Activated effector memory CD4-positive, alpha-beta T cell treated with Interleukin-2 at 50 U/mL for 16 hours (primary cell): ENCODE measurements around the gene RFTN1.

ENCODE experiments used
- DNase-seq: peaks from one replicate; pipeline ENCODE4 v3.0.0-alpha.2; 2020

RFTN1 gene

DNA sequence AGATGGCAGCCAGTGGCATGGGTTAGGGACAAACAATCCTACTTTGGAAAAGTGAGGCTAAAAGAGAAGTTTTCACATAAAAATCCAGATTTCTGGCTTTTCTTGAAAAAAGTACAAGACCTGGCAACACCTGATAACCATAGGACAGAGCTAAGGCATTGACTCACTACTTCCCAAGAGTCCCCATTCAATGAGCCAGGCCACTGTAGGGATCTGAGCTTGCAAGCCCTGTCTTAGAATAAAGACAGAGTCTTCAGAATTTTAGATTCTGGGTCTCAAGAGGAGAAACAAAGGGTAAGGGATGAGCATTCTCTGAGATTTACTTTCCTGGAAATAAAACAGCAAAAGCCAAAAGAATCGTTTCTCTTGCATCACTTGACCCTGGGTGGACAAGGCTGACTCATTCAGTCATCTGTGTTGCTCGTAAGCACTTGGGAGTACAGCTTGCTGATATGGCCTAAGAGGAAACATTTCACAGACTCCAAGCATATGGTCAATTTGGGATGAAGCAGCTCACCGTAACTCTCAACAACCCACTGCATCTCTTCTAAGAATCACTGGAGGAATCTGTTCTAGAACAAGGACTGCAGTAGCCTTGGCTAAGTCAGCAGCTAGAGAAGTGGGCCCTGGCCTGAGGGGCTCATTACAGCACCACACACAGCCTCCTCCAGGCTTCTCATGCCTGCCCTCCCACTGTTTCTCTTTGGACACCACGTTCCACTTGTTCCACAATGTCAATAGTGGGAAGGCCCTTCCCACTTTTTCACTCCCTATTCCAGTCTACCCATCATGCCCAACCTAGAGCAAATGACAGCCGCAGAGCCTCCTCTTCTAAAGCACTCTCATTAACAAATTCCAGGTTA lies 86.2 kb downstream of the RFTN1 start:
- DNase-seq: no peak

GRCh38 chr3:16426665-16427064 lies 86.8 kb downstream of the RFTN1 start:
- no peak for DNase-seq

- DNase-seq: no peak
These were observed 87.5 kb downstream of the RFTN1 start for GRCh38 chr3:16426029-16426400.

DNA sequence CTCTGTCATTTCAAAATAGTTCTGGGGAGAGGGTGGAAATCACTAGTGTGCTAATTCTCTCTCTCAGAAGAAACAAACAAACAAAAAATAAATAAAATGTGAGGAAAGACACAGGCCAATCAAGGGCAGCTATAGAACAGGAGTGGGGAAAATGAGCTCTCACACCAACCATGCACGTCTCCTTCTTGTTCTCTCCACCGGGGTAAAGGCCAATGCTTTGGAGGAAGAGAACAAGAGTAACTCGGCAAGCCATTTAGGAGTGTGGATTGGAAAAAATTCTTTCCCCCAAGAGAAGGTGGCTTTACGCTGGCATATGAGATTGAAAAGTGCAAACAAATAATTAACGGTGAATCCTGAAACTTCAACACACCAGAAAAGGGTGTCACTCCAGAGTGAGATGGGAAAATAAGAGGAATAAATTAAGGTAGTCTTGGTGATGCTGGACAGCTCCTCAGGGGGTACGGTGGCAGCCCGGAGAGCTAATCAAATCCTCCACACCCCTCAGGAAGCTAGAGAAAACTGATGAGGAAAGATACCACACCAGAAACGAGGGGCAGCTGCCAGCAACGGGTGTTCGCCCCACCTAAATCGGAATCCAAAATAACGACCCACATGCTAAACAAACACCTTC lies 88.0 kb downstream of the RFTN1 start:
- no peak for DNase-seq

GRCh38 chr3:16423947-16424673 lies 89.4 kb downstream of the RFTN1 start:
- DNase-seq: no peak

DNA sequence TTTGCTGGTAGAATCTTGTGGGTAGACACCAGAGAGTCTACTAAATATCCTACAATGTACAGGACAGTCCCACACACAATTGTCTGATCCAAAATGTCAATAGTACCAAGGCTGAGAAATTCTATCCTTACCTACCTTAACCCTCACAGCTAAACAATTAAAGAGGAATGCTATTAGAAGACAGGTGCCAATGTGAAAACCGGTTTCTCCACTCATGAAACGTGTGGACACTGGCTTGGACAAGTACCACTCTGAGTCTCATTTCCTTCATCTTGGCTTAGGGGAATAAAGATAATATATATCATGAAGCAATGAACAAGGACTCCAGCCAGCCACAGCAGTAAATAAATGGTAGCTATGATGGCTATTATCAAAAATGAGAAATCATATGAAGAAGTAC lies 90.2 kb downstream of the RFTN1 start:
- no peak for DNase-seq

DNA sequence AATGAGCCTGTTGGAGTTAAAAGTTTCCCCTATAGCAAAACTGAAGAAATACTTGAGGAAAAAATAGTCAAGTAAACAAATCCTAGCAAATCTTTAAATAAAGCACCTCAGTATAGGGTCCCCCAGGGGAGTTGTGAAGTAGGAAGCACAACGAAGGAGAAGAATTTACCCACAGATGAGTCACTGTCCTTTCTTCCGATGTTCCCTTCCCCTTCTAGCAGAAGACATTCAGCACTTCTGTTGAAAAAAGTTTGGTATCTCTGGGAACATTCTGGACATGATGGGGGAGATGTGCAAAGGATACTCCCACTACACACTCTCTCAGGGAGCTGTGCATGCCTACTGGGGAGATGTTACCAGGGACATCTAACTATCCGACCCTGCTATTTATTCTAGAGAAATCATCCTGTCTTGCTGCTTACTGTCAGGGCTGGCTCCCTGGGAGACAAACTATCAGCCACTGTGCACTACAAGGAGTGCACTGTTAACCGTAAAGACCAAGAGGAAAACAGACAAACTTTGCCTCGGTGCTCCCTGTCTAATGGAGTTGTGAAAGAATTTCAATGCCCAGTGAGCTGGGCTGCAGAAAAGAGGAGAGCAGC lies 93.8 kb downstream of the RFTN1 start:
- DNase-seq: no peak

DNA sequence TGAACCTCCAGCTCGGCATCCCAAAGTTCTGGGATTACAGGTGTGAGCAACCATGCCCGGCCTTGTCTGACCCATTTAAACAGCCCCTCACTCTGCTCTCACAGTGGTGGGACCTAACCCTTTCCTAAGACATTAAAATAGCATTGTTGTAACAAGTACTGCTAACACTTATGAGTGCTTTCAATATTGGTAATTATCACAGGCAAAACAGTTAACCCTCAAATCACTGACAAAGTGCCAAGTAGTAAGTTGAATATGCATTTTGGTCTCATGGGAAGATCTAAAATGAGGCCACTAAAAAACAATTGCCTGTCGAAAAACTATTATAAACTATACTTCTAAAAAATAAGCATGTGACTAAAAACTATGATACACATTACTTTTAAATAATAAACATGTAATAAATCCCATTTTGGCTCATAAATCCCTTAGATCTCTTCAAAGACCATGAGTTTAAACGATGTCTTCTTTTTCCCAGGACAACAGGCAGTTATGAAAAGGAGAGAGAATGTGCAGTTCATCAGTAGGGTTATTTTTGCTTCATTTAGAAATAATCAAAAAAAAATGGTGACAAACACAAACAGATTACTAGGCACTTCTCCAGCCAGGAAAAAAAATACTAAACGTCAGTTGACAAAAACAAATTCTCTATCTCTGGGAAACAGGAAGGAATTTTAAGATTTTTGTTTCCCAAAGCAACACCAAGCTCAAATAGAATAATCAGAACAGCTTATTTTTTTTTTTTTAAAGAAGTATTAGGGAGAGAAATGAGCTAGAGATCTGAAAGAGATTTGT lies 95.4 kb downstream of the RFTN1 start:
- no peak for DNase-seq

- no peak for DNase-seq
These were observed 97.5 kb downstream of the RFTN1 start for GRCh38 chr3:16415911-16416476.

- DNase-seq: no peak
These were observed 100.2 kb downstream of the RFTN1 start for GRCh38 chr3:16413321-16413720.

GRCh38 chr3:16412192-16412800 lies 101.2 kb downstream of the RFTN1 start:
- no peak for DNase-seq

DNA sequence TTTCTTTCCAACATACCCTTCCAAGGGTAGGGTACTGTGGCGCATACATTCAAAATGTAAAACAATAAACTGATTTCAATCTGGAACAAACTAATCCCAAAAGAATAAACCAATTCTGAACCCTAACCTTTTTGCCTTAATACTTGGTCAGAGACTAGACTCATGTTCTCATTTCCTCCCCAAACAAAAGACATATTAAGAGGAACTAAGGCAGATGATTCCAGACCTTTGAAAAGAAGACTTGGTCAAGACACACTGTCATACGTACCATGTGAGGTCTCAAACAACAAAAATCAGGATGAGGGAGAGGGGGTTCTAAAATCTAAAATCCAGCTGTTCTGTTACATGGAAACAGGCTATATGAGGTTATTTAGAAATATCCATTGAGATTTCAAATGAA lies 102.1 kb downstream of the RFTN1 start:
- DNase-seq: no peak

GRCh38 chr3:16410659-16411058 lies 102.8 kb downstream of the RFTN1 start:
- no peak for DNase-seq

- no peak for DNase-seq
These were observed 104.5 kb downstream of the RFTN1 start for GRCh38 chr3:16409032-16409431.

DNA sequence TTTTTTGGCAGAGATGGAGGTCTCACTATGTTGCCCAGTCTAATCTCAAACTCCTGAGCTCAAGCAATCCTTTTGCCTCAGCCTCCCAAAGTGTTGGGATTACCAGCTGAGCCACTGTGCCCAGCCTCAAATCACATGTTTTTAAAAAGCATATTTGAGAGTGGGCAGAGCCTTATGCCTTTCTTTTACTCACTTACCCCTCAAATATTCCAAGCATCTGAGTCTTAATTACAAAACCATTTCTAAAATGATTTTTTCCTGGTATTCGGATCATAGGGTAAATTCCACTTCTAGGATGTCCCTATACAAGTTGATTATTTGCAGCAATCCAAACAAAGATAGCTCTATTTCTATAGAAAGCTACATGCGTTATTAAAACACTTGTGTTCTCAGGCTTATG lies 106.1 kb downstream of the RFTN1 start:
- DNase-seq: no peak

DNA sequence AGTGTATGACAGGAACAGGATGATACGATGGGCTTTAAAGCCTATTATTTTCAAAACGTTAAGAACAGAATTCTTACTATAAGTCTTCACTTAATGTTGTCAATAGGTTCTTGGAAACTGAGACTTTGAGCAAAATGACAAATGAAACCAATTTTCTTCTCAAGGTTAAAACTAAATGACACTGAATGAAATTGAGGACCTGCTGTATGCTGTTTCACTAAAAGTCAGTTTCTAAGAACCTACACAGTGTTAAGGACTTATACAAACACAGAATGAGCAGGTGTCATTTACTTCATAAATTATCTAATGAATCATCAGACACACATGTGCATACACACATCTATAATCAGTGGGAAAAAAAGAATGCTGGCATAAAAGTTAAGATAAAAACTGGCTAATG lies 106.9 kb downstream of the RFTN1 start:
- DNase-seq: no peak

DNA sequence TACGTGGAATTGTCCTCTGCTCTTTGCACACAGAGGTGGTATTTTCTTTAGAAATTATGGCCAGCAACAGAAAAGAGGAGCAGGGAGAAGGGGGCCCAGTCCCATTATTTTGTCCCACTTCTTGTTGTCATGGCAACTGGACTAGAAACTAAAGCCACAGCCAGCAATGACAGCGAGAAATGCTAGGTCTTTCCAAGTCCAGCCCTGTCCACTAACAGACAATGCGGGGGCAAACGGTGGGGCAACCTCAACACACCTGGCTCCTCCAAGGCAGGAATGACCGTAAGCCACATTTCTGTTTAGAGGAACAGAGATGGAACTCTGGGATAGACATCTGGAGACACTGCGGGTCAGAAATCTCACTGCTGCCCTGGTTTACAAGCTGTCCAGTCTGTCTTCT lies 107.3 kb downstream of the RFTN1 start:
- no peak for DNase-seq

GRCh38 chr3:16404349-16404895 lies 109.1 kb downstream of the RFTN1 start:
- no peak for DNase-seq

DNA sequence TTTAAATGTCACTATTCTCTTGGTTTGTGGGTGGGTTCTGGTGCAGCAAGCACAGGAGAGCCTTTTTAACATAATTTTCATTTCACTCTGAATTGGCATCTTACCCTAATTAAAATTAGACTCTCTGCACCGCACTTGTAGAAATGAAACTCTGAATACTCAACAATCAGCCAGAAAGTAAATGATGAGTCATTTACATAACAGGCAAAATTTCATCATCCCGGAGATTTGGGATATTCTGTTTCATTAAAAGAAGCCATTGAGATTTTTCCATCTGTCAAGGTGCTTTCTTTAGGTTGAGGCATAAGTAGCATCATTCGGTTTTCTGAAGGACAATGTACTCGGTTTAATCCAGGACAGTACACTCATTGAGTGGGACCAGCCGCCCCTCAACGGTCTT lies 111.0 kb downstream of the RFTN1 start:
- no peak for DNase-seq

- no peak for DNase-seq
These were observed 112.2 kb downstream of the RFTN1 start for GRCh38 chr3:16401273-16401672.

DNA sequence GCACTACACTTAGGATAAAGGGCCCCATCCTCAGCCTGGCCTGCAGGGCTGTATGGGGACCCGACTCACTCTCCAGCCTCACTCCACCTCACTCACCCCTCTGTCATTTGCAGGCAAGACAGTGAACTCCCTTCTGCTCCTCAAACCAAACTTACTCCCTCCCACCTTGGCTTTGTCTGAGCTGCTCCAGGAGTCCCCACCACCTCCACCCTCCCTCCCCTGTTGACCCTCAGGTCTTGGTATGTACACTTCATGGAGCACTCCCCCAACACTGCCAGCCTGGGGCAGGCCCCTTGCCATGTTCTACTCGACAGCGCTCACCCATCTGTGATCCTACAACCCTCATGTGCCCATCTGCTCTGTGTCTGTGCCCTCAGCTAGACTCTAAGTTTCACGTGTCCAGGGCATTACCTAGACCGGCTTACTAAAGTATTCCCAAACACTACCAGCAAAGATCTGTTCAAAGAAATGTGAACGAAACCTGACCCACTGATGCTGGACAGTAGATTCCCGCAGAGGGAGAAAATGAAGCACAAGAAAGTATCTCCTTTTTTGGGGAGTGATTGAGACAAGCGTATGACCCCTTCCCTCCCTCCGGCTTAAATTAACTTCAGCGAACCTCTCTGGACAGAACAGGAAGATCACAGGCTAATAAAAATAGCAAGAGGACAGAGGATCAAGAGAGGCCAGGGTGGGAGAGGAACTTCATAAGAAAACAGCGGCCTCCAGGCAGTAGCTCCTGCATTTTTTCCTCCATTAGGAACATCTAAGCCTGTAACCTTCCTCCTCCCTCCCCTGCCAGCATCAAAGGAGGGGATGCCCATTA lies 113.2 kb downstream of the RFTN1 start:
- no peak for DNase-seq
